Esophagus (tissue), 2 donors: ENCODE data around the gene MRPL11. TPM values are rescaled to one million over a fixed set of nuclear protein-coding genes. Genes with fewer than 3 reads are reported as not detected.
A peak's percentile ranks its signal among the peaks of the same experiment; 100 is the strongest.

Experiments
- H3K27ac ChIP-seq, 2 donors: one replicate each; pipeline ENCODE4 v1.5.1; 2013; ENCODE audit warnings: low read depth in 2 of 2, mild to moderate bottlenecking in 2 of 2, inconsistent platforms in 1 of 2, low read length in 1 of 2, moderate library complexity in 1 of 2
- H3K27me3 ChIP-seq, 2 donors: one replicate each; pipeline ENCODE4 v1.6.1; 2013; ENCODE audit warnings: low read length in 2 of 2, control low read depth in 1 of 2, mild to moderate bottlenecking in 1 of 2; ENCODE audit not compliant: insufficient read depth in 2 of 2, control insufficient read depth in 1 of 2
- H3K36me3 ChIP-seq, 2 donors: one replicate each; pipeline ENCODE4 v1.6.1; 2013; ENCODE audit warnings: low read length in 1 of 2; ENCODE audit not compliant: control insufficient read depth in 2 of 2, insufficient read depth in 2 of 2
- H3K4me1 ChIP-seq, 2 donors: one replicate each; pipeline ENCODE4 v1.6.1; 2013; ENCODE audit warnings: low read length in 1 of 2; ENCODE audit not compliant: control insufficient read depth in 2 of 2, insufficient read depth in 2 of 2
- H3K4me3 ChIP-seq, 2 donors: one replicate each; pipeline ENCODE4 v1.5.1; 2013; ENCODE audit warnings: low read length in 2 of 2, mild to moderate bottlenecking in 2 of 2, low read depth in 1 of 2, moderate library complexity in 1 of 2
- H3K9me3 ChIP-seq, 2 donors: one replicate each; pipeline ENCODE4 v1.6.1; 2013; ENCODE audit warnings: mild to moderate bottlenecking in 2 of 2, low read depth in 1 of 2, low read length in 1 of 2, moderate library complexity in 1 of 2; ENCODE audit not compliant: control insufficient read depth in 2 of 2, insufficient read depth in 1 of 2
- WGBS, 2 donors: extraction: QIAGEN DNeasy Blood & Tissue Kit; methylation state at CpG; one replicate each; pipeline ENCODE4 v1.1.7; 2013; 5-methylcytosine and 5-hydroxymethylcytosine counted together
- polyA plus RNA-seq, 2 donors: library from polyadenylated mRNA; stranded (reverse); fragments of 200-250 nt; gene quantifications; one replicate each; pipeline ENCODE4 v1.2.3, GENCODE V29; 2013
- donor health status: healthy with polysubstance abuse.
- donor health status: Bipolar disorder and iron deficiency.

The MRPL11 gene
- polyA plus RNA-seq, 2 donors, result 27.2 to 51.1 TPM

GRCh38 chr11:66410191-66410590 lies 28.5 kb downstream of the MRPL11 start:
- Histone ChIP-seq H3K4me3 (no peak overlapping the region), H3K9me3 (no peaks in the 10 kb centered on the region), H3K4me1 (peaks cover 2 to 5% of the 10 kb centered on the region in 2 donors), H3K36me3 (no peaks in the 10 kb centered on the region), H3K27ac (peak overlapping the region in 1 of 2 donors; percentile 9), H3K27me3 (no peaks in the 10 kb centered on the region)
- 78 to 82% methylated on average over 12 of the region's 12 CpGs for WGBS, 2 donors

- no peaks in the 10 kb centered on the region for H3K36me3 ChIP-seq
- no peaks in the 10 kb centered on the region for H3K27me3 ChIP-seq
- H3K27ac ChIP-seq, result peak overlapping the region in 1 of 2 donors; percentile 23
- no peak overlapping the region for H3K4me3 ChIP-seq
- 20 to 38% methylated on average over 7 to 15 of the region's 15 CpGs for WGBS, 2 donors
- no peaks in the 10 kb centered on the region for H3K9me3 ChIP-seq
- peaks cover 2 to 5% of the 10 kb centered on the region in 2 donors for H3K4me1 ChIP-seq
These were observed 29.4 kb downstream of the MRPL11 start for GRCh38 chr11:66409226-66409625.

DNA sequence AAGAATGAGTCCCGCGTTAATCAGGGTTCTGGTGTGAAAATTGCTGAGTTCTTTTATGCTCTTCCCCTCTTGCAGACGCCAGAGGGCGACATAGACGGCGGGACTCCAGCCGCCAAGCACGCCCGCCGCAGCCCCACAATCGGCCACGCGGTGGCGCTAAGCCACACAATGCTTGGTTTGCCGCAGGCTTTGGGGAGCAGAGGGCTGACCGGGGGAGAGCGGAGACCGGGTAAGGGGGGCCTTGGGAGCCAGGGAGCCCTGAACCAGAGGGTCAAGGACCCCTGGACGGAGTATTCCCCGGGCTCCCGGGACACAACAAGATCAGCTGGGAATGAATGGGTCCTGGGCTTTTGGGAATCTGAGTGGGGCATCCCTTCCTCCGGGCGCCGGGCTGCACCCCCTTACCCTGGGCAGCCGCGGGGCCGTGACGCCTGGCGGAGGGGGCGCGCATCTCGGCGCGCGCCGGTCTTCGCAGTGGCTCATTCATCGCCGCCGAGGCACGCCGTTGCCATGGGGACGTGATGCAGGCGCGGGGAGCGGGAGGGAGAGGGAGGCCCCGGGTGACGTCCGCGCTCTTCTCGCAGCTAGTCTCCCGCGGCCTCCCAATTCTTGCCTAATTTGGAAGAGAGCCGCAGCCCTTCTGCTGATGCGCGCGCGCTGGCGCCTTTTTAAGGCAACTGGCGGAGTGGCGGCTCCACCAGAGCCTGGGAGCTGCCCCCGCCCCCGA lies 30.0 kb downstream of the MRPL11 start:
- 0 to 1% methylated on average over 61 to 63 of the region's 63 CpGs for WGBS, 2 donors
- Histone ChIP-seq H3K27ac (peak overlapping the region; percentile 30 to 65), H3K27me3 (no peaks in the 10 kb centered on the region)

DNA sequence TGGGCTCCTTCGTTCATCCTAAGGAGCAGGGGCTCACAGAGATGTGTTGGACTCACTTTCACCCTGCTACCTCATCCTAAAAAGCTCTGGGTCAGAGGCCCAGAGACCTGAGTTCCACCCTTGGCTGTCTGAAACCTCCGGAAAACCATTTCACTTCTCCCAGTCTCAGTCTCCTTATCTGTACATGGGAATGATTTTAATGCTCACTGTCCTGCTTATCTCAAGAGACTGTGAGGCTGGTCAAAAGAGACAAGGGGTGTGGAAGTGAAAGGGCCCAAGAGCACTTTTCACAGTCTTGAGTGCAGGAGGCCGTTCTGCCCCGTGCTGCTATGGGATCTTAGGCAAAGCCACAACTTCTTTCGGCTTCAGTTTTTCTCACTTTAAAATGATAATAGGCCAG lies 31.0 kb downstream of the MRPL11 start:
- WGBS, 2 donors, result 56 to 70% methylated on average over 5 of the region's 5 CpGs
- Histone ChIP-seq H3K27ac (no peak overlapping the region), H3K4me1 (peaks cover 2 to 5% of the 10 kb centered on the region in 2 donors), H3K4me3 (no peak overlapping the region), H3K36me3 (no peaks in the 10 kb centered on the region), H3K9me3 (no peaks in the 10 kb centered on the region), H3K27me3 (no peaks in the 10 kb centered on the region)

More for the DNA sequence above, 30.0 kb downstream of the MRPL11 start:
- Histone ChIP-seq H3K4me1 (peaks cover 2 to 5% of the 10 kb centered on the region in 2 donors), H3K9me3 (no peaks in the 10 kb centered on the region), H3K4me3 (peak overlapping the region; percentile 7 to 25), H3K36me3 (no peaks in the 10 kb centered on the region)

DNA sequence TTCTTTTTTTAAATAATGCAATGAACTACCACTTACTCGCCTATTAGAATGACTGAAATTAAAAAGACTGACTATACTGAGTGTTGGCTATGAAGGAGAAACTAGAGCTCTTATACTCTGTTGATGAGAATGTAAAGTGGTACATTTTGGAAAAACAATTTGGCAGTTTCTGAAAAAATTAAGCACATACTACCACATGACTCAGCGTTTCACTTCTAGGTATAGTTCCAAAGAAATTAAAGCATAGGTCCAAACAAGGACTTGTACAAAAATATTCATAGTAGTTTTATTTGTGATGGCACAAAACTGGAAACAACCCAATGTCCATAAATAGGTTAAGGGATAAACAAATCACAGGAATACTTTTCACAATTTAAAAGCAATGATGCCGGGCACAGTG lies 44.7 kb downstream of the MRPL11 start:
- Histone ChIP-seq H3K9me3 (no peaks in the 10 kb centered on the region), H3K36me3 (no peaks in the 10 kb centered on the region), H3K4me3 (no peak overlapping the region), H3K4me1 (no peaks in the 10 kb centered on the region), H3K27ac (no peak overlapping the region), H3K27me3 (no peaks in the 10 kb centered on the region)
- 68 to 74% methylated on average over 3 of the region's 3 CpGs for WGBS, 2 donors

- H3K36me3 ChIP-seq, result no peaks in the 10 kb centered on the region
- no peaks in the 10 kb centered on the region for H3K27me3 ChIP-seq
- WGBS, 2 donors, result 69 to 79% methylated on average over 6 of the region's 6 CpGs
- no peak overlapping the region for H3K27ac ChIP-seq
- H3K9me3 ChIP-seq, result no peaks in the 10 kb centered on the region
- no peaks in the 10 kb centered on the region for H3K4me1 ChIP-seq
- no peak overlapping the region for H3K4me3 ChIP-seq
These were observed 47.3 kb downstream of the MRPL11 start for GRCh38 chr11:66391322-66391721.

- no peaks in the 10 kb centered on the region for H3K36me3 ChIP-seq
- 21 to 27% methylated on average over 8 of the region's 8 CpGs for WGBS, 2 donors
- H3K27ac ChIP-seq, result no peak overlapping the region
These were observed 49.8 kb downstream of the MRPL11 start for GRCh38 chr11:66388780-66389386.

GRCh38 chr11:66386171-66387069 lies 52.2 kb downstream of the MRPL11 start:
- peak overlapping the region in 1 of 2 donors; percentile 18 for H3K4me3 ChIP-seq
- H3K9me3 ChIP-seq, result no peaks in the 10 kb centered on the region
- H3K36me3 ChIP-seq, result no peaks in the 10 kb centered on the region
- WGBS, 2 donors, result 5% methylated on average over 20 of the region's 20 CpGs
- no peak overlapping the region for H3K27ac ChIP-seq
- no peaks in the 10 kb centered on the region for H3K4me1 ChIP-seq
- H3K27me3 ChIP-seq, result no peaks in the 10 kb centered on the region

More at GRCh38 chr11:66388780-66389386, 49.8 kb downstream of the MRPL11 start:
- no peak overlapping the region for H3K4me3 ChIP-seq
- H3K4me1 ChIP-seq, result no peaks in the 10 kb centered on the region
- no peaks in the 10 kb centered on the region for H3K27me3 ChIP-seq
- no peaks in the 10 kb centered on the region for H3K9me3 ChIP-seq
